HCT116 (cell line): ENCODE results near the gene RYR2. TPM values are rescaled to one million over a fixed set of nuclear protein-coding genes. Genes with fewer than 3 reads are reported as not detected.

Experiments
- ATAC-seq: fragments of 200-7000 bp; cut with Tn5 transposase; 2 replicates; pipeline ENCODE4 v1.9.1; 2020; ENCODE audit warnings: mild to moderate bottlenecking, moderate library complexity
- BruUV-seq: library from RNA; stranded (reverse); fragments of 400-500 nt; replicated peaks from 2 replicates; lab custom pipeline; 2021; lab: Mats Ljungman, UMichigan
- CTCF ChIA-PET: fragments of 300-600 bp; sonication (Branson Sonifier 250); formaldehyde crosslinking; loops from one replicate; lab custom pipeline; 2021; ENCODE audit warnings: antibody characterized with exemption; lab: Charles Lee
- POLR2A ChIA-PET: fragments of 300-600, 350-600 bp; sonication (Branson Sonifier 250); formaldehyde crosslinking; loops from one replicate; lab custom pipeline; 2021; ENCODE audit warnings: antibody characterized with exemption; lab: Charles Lee
- RAD21 ChIA-PET, 2 experiments: fragments of 300-600 bp; sonication (Branson Sonifier 250); formaldehyde crosslinking; loops; one replicate each; lab custom pipeline; 2023; ENCODE audit warnings: low total read pairs in 2 of 2; ENCODE audit not compliant: uncharacterized antibody in 2 of 2, unreplicated experiment in 2 of 2, low non-redundant PET in 1 of 2; lab: Charles Lee
- DNase-seq: peaks from one replicate; pipeline ENCODE4 v3.0.0-alpha.2; 2010; ENCODE audit warnings: low read depth, low spot score
- H2AFZ ChIP-seq: fragments of 200-600 bp; shearing (Covaris generic), sonication (generic); 2 replicates; pipeline ENCODE4 v1.6.1; 2017; ENCODE audit warnings: low read depth, mixed run types, mixed read lengths, antibody characterized with exemption, low read length; ENCODE audit not compliant: poor library complexity, severe bottlenecking
- H3K27ac ChIP-seq: 2 replicates; pipeline ENCODE4 v1.5.1; 2012; ENCODE audit warnings: low read depth, low read length
- H3K27me3 ChIP-seq: fragments of 200-600 bp; sonication (generic); 2 replicates; pipeline ENCODE4 v1.6.1; 2016; ENCODE audit warnings: mixed run types, low read length, mixed read lengths; ENCODE audit not compliant: insufficient read depth
- H3K36me3 ChIP-seq, 2 experiments: fragments of 200-500 bp in 1 of 2; fragments of 200-600 bp in 1 of 2; sonication (Bioruptor generic) in 1 of 2; sonication (generic) in 1 of 2; 2 replicates each; pipeline versions ENCODE4 v1.5.1 to v1.6.1; 2014 to 2016; ENCODE audit warnings: low read length in 2 of 2, inconsistent platforms in 1 of 2, mixed read lengths in 1 of 2, mixed run types in 1 of 2; ENCODE audit not compliant: insufficient read depth in 2 of 2, control insufficient read depth in 1 of 2
- H3K4me1 ChIP-seq, 2 experiments: fragments of 200-600 bp in 1 of 2; sonication (generic) in 1 of 2; 2 replicates each; pipeline versions ENCODE4 v1.5.1 to v1.6.1; 2012 to 2017; ENCODE audit warnings: low read length in 2 of 2, inconsistent platforms in 1 of 2, mild to moderate bottlenecking in 1 of 2, mixed read lengths in 1 of 2, mixed run types in 1 of 2, moderate library complexity in 1 of 2; ENCODE audit not compliant: insufficient read depth in 2 of 2, control insufficient read depth in 1 of 2
- H3K4me2 ChIP-seq: fragments of 200-600 bp; sonication (generic); 2 replicates; pipeline ENCODE4 v1.6.1; 2017; ENCODE audit warnings: mixed run types, low read length, mixed read lengths
- H3K4me3 ChIP-seq, 2 experiments: fragments of 200-600 bp in 1 of 2; sonication (generic) in 1 of 2; replicated peaks in 1 of 2; 2 replicates each; pipeline ENCODE4 v1.5.1; 2011 to 2016; ENCODE audit warnings: low read length in 2 of 2, control low read depth in 1 of 2, low read depth in 1 of 2, mild to moderate bottlenecking in 1 of 2, mixed read lengths in 1 of 2, mixed run types in 1 of 2
- H3K79me2 ChIP-seq: fragments of 200-600 bp; sonication (generic); 2 replicates; pipeline ENCODE4 v1.6.1; 2017; ENCODE audit warnings: mild to moderate bottlenecking, mixed run types, low read length, moderate library complexity, mixed read lengths; ENCODE audit not compliant: insufficient read depth
- H3K9ac ChIP-seq: fragments of 200-600 bp; sonication (generic); 2 replicates; pipeline ENCODE4 v1.6.1; 2016; ENCODE audit warnings: low read length, mixed read lengths
- H3K9me2 ChIP-seq: fragments of 200-600 bp; sonication (generic), shearing (Covaris generic); 2 replicates; pipeline ENCODE4 v1.6.1; 2017; ENCODE audit warnings: mixed run types, mild to moderate bottlenecking, moderate library complexity; ENCODE audit not compliant: insufficient read depth
- H3K9me3 ChIP-seq, 2 experiments: fragments of 200-500 bp in 1 of 2; fragments of 200-600 bp in 1 of 2; sonication (Bioruptor generic) in 1 of 2; sonication (generic) in 1 of 2; 2 replicates each; pipeline ENCODE4 v1.6.1; 2014 to 2017; ENCODE audit warnings: low read length in 2 of 2, mixed read lengths in 2 of 2, inconsistent platforms in 1 of 2, low read depth in 1 of 2, mild to moderate bottlenecking in 1 of 2, mixed run types in 1 of 2, moderate library complexity in 1 of 2; ENCODE audit not compliant: control insufficient read depth in 1 of 2, insufficient read depth in 1 of 2
- H4K20me1 ChIP-seq: fragments of 200-600 bp; sonication (generic), shearing (Covaris generic); 2 replicates; pipeline ENCODE4 v1.6.1; 2017; ENCODE audit warnings: mixed run types, mild to moderate bottlenecking, moderate library complexity; ENCODE audit not compliant: insufficient read depth
- EGR1 ChIP-seq: IDR thresholded peaks from 2 replicates; pipeline ENCODE4 v1.6.1; 2012; ENCODE audit warnings: low read depth
- ELF1 ChIP-seq: IDR thresholded peaks from 2 replicates; pipeline ENCODE4 v1.6.1; 2012; ENCODE audit warnings: low read depth, borderline replicate concordance
- EZH2phosphoT487 ChIP-seq: fragments of 200-600 bp; IDR thresholded peaks from 2 replicates; pipeline ENCODE4 v1.6.1; 2018; ENCODE audit warnings: antibody characterized with exemption, borderline replicate concordance
- JUND ChIP-seq: IDR thresholded peaks from 2 replicates; pipeline ENCODE4 v1.6.1; 2012
- POLR2AphosphoS5 ChIP-seq: IDR thresholded peaks from 2 replicates; pipeline ENCODE4 v1.6.1; 2011; ENCODE audit warnings: mild to moderate bottlenecking, low read depth, low read length, moderate library complexity
- REST ChIP-seq: IDR thresholded peaks from 2 replicates; pipeline ENCODE4 v1.6.1; 2012; ENCODE audit warnings: low read depth
- SIN3A ChIP-seq: IDR thresholded peaks from 2 replicates; pipeline ENCODE4 v1.6.1; 2012; ENCODE audit warnings: low read depth
- SRF ChIP-seq: IDR thresholded peaks from 2 replicates; pipeline ENCODE4 v1.6.1; 2012; ENCODE audit warnings: low read depth
- YY1 ChIP-seq: IDR thresholded peaks from 2 replicates; pipeline ENCODE4 v1.6.1; 2011; ENCODE audit warnings: low read length, low read depth, moderate library complexity, mild to moderate bottlenecking; ENCODE audit not compliant: insufficient replicate concordance; ENCODE audit errors: extremely low read depth
- ZBTB33 ChIP-seq: IDR thresholded peaks from 2 replicates; pipeline ENCODE4 v1.6.1; 2011; ENCODE audit warnings: mild to moderate bottlenecking, low read length, moderate library complexity; ENCODE audit not compliant: insufficient replicate concordance; ENCODE audit errors: extremely low read depth
- ZNF274 ChIP-seq: fragments of 200-500 bp; sonication (Bioruptor generic); IDR thresholded peaks from 2 replicates; pipeline ENCODE4 v1.6.1; 2014; ENCODE audit warnings: mild to moderate bottlenecking, low read depth, low read length, inconsistent platforms
- intact Hi-C: fragments of 100-400 bp; cut with micrococcal nuclease; formaldehyde crosslinking; loops from 2 replicates; pipeline ENCODE4 v1.10.0; 2022
- total RNA-seq: library from RNA; stranded (reverse); gene quantifications from one replicate; pipeline ENCODE4 v1.2.1, GENCODE V29; 2021; ENCODE audit not compliant: unreplicated experiment

RYR2 gene
- total RNA-seq, 1 experiment from 2014 or later, result 0.02 TPM

DNA sequence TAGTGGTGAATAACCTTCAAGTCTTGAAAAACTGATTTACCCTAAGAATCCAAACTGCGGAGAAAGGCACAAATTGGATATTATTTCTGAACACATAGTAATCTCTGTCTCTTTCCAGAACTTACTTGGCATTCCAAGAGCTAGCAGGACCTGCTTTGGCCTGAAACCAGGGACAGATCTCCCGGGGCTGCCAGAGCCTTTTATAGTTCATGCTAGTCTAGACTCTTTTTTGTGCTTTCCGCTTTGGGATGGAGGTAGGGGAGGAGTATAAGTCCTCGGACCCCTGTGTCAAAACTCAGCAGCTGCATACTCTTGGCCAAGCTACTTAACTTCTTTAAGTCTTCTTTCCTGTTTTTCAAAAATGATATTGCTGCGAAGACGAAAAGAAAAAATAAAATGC, 3.8 kb upstream of the RYR2 start:
- Histone ChIP-seq H4K20me1 (no peaks in the 10 kb centered on the region), H3K9me3 (no peaks in the 10 kb centered on the region), H2AFZ (no peak overlapping the region), H3K4me3 (no peak overlapping the region), H3K27me3 (no peaks in the 10 kb centered on the region), H3K9ac (no peak overlapping the region), H3K79me2 (no peaks in the 10 kb centered on the region), H3K36me3 (no peaks in the 10 kb centered on the region), H3K27ac (no peak overlapping the region), H3K4me1 (no peaks in the 10 kb centered on the region), H3K9me2 (no peaks in the 10 kb centered on the region), H3K4me2 (no peak overlapping the region)
- intact Hi-C loops, result no loop called here
- ATAC-seq, result no peak
- ChIA-PET CTCF (no interaction called here), RAD21 (no interaction called here), POLR2A (no interaction called here)
- no peak for DNase-seq
- no peak for TF ChIP-seq ELF1
- TF ChIP-seq POLR2AphosphoS5, result no peak
- no peak for TF ChIP-seq ZNF274
- no peak for TF ChIP-seq EGR1
- TF ChIP-seq REST, result no peak
- BruUV-seq, result no TSS peak

GRCh38 chr1:237040823-237041222, 1.2 kb upstream of the RYR2 start:
- Histone ChIP-seq H4K20me1 (no peaks in the 10 kb centered on the region), H3K27me3 (0 out of 2 replicates have a peak, but pooled peaks cover 3% of the 10 kb centered on the region), H3K36me3 (no peaks in the 10 kb centered on the region), H3K9ac (no peak overlapping the region), H2AFZ (no peak overlapping the region), H3K4me1 (no peaks in the 10 kb centered on the region), H3K27ac (no peak overlapping the region)
- POLR2A ChIA-PET, result no interaction called here
- DNase-seq, result no peak
- BruUV-seq, result no TSS peak
- RAD21 ChIA-PET, result no interaction called here
- CTCF ChIA-PET, result no interaction called here
- no peak for TF ChIP-seq POLR2AphosphoS5
- no peak for TF ChIP-seq SRF
- no peak for TF ChIP-seq ZBTB33
- no peak for TF ChIP-seq EZH2phosphoT487
- no peak for TF ChIP-seq SIN3A
- no peak for TF ChIP-seq YY1
- TF ChIP-seq JUND, result no peak
- TF ChIP-seq, all 23 proteins: peak for 0
- H3K79me2 ChIP-seq, result no peaks in the 10 kb centered on the region
- H3K4me2 ChIP-seq, result no peak overlapping the region
- intact Hi-C loops, result no loop called here
- H3K4me3 ChIP-seq, result no peak overlapping the region
- H3K9me3 ChIP-seq, result no peaks in the 10 kb centered on the region
- H3K9me2 ChIP-seq, result no peaks in the 10 kb centered on the region
- no peak for ATAC-seq
